ENCODE data around the gene MROH8. TPM values are rescaled to one million over a fixed set of nuclear protein-coding genes. Genes with fewer than 3 reads are reported as not detected.

MROH8 gene
- total and polyA plus RNA-seq, 8 donors = 1.1 to 6.9 (median 1.5) TPM

- Histone ChIP-seq H3K36me3 (no peaks in the 10 kb centered on the region), H3K9me3 (no peaks in the 10 kb centered on the region), H3K4me3 (no peak overlapping the region), H3K27ac (no peak overlapping the region), H3K4me1 (no peaks in the 10 kb centered on the region), H3K27me3 (no peaks in the 10 kb centered on the region)
- WGBS, 2 donors = 82 to 83% methylated on average over 12 of the region's 12 CpGs
- no peak for TF ChIP-seq CTCF (IDR thresholded peaks at IDR 0.05)
- no peak for DNase-seq
- no peak for FAIRE-seq
- intact Hi-C loops (cut with DNase I) = no loop called here
- no peak for ATAC-seq
Measured at GRCh38 chr20:37161830-37162549, 17.4 kb downstream of the MROH8 start.

- no peak for ATAC-seq
- Histone ChIP-seq H3K4me1 (no peaks in the 10 kb centered on the region), H3K27ac (no peak overlapping the region), H3K27me3 (no peaks in the 10 kb centered on the region), H3K9me3 (no peaks in the 10 kb centered on the region), H3K4me3 (no peak overlapping the region), H3K36me3 (no peaks in the 10 kb centered on the region)
- 87 to 88% methylated on average over 10 of the region's 10 CpGs for WGBS, 2 donors
- intact Hi-C loops (cut with DNase I) = no loop called here
- no peak for DNase-seq
- TF ChIP-seq CTCF (IDR thresholded peaks at IDR 0.05) = no peak
- FAIRE-seq = no peak
Measured at GRCh38 chr20:37160683-37161082, 18.7 kb downstream of the MROH8 start.

DNA sequence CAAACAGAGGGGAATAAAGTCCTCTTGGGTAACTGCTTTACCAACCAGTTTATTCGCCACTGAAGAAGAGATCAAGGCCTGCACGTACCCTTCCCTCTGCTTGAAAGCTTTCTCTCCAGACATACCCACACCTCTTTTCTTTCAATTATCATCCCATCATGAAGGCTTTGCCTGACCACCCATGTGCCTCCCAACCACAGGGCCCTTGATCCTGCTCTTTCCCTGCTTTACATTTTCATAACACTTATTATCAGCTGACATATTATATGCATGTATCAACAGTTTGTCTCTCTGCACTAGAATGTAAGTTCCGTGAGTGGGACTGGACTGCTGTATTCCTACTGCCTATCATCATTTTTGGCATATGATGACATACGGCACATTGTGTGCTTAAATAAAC is 21.1 kb downstream of the MROH8 start:
- Histone ChIP-seq H3K4me3 (no peak overlapping the region), H3K36me3 (no peaks in the 10 kb centered on the region), H3K27ac (no peak overlapping the region), H3K9me3 (no peaks in the 10 kb centered on the region), H3K4me1 (no peaks in the 10 kb centered on the region), H3K27me3 (no peaks in the 10 kb centered on the region)
- no peak for ATAC-seq
- FAIRE-seq = no peak
- TF ChIP-seq CTCF (IDR thresholded peaks at IDR 0.05) = no peak
- 91 to 96% methylated on average over 4 of the region's 4 CpGs for WGBS, 2 donors
- no peak for DNase-seq
- intact Hi-C loops (cut with DNase I) = no loop called here

DNA sequence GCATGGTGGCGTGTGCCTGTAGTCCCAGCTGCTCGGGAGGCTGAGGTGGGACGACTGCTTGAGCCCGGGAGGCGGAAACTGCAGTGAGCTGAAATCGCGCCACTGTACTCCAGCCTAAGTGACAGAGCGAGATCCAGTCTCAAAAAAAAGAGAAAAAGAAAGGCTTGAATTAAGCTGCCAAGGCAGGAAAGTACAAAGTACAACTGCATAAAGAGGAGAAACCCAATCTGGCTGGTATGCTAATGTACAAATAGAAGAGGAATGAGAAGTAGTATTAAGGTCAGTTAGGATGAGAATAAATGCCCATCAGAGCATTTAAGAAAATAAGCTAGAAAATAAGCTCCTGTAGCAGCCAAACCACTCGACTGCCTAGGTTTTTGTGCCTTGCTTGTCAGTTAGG is 23.4 kb downstream of the MROH8 start:
- Histone ChIP-seq H3K9me3 (no peaks in the 10 kb centered on the region), H3K27ac (no peak overlapping the region), H3K4me1 (no peaks in the 10 kb centered on the region), H3K4me3 (no peak overlapping the region), H3K27me3 (no peaks in the 10 kb centered on the region), H3K36me3 (no peaks in the 10 kb centered on the region)
- no peak for TF ChIP-seq CTCF (IDR thresholded peaks at IDR 0.05)
- ATAC-seq (no peak), DNase-seq (no peak), FAIRE-seq (no peak)
- intact Hi-C loops (cut with DNase I) = no loop called here
- WGBS, 2 donors = 89 to 92% methylated on average over 9 of the region's 9 CpGs

DNA sequence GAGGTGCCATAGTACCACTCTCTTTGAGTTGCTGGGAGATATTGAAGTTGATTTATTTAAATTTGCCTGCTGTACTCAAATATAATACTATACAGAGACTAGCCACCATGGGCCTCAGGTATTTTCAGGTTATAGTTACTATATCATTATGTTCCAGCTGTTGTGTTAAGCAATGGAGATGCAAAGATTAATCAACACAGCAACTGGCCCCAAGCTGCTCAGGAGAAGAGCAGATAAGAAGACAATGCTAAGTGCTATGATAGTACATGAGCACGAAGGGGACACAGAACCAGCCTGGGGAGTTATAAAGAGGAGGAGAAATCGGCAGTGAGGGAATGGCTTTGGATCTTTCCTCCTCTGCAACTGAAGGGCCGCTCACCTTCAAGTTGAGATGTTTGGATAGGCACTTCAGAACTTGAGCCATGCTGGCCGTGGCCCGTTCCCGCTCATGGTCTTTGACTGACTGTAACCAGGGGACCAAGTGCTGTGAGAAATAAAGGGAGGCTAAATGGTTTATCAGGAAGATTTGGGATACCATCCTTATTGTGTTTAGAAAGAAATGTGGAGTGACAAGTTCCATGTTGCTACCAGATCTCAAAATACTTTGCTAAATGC is 24.6 kb downstream of the MROH8 start:
- intact Hi-C loops (cut with DNase I) = no loop called here

More for the DNA sequence above, 24.6 kb downstream of the MROH8 start:
- H3K36me3 ChIP-seq = no peaks in the 10 kb centered on the region
- H3K4me1 ChIP-seq = no peaks in the 10 kb centered on the region
- WGBS, 2 donors = 87 to 96% methylated on average over 6 of the region's 6 CpGs
- no peak for ATAC-seq
- TF ChIP-seq CTCF (IDR thresholded peaks at IDR 0.05) = no peak
- H3K27me3 ChIP-seq = no peaks in the 10 kb centered on the region
- no peak for FAIRE-seq
- H3K27ac ChIP-seq = no peak overlapping the region
- no peak overlapping the region for H3K4me3 ChIP-seq
- no peaks in the 10 kb centered on the region for H3K9me3 ChIP-seq
- no peak for DNase-seq

Data from pancreas (tissue), 10 donors.